Smooth muscle cell (in vitro differentiated cells): ENCODE data around the gene NRXN3. TPM values are rescaled to one million over a fixed set of nuclear protein-coding genes. Genes with fewer than 3 reads are reported as not detected.

Experiments
- DNase-seq: peaks from one replicate; lab custom pipeline; 2025; ENCODE audit not compliant: unreplicated experiment; lab: John Stamatoyannopoulos, UW
- H2AFZ ChIP-seq: fragments of 200-600 bp; sonication (generic); 2 replicates; pipeline ENCODE4 v1.6.0; 2016; ENCODE audit warnings: antibody characterized with exemption, low read depth, mild to moderate bottlenecking
- H3F3A ChIP-seq: fragments of 200-600 bp; sonication (generic); 2 replicates; pipeline ENCODE4 v1.6.0; 2017; ENCODE audit warnings: antibody characterized with exemption, low read depth
- H3K27ac ChIP-seq: fragments of 200-600 bp; sonication (generic); 2 replicates; pipeline ENCODE4 v1.5.1; 2016; ENCODE audit warnings: low read depth, mild to moderate bottlenecking
- H3K27me3 ChIP-seq: fragments of 200-600 bp; sonication (generic); 2 replicates; pipeline ENCODE4 v1.6.1; 2016; ENCODE audit warnings: low read depth, mild to moderate bottlenecking
- H3K36me3 ChIP-seq: fragments of 200-600 bp; sonication (generic); 2 replicates; pipeline ENCODE4 v1.5.1; 2016; ENCODE audit warnings: low read depth
- H3K4me1 ChIP-seq: fragments of 200-600 bp; sonication (generic); 2 replicates; pipeline ENCODE4 v1.5.1; 2016; ENCODE audit warnings: low read depth
- H3K4me2 ChIP-seq: fragments of 200-600 bp; sonication (generic); 2 replicates; pipeline ENCODE4 v1.6.0; 2016; ENCODE audit warnings: mild to moderate bottlenecking
- H3K4me3 ChIP-seq: fragments of 200-600 bp; sonication (generic); 2 replicates; pipeline ENCODE4 v1.5.1; 2016; ENCODE audit warnings: mild to moderate bottlenecking
- H3K79me2 ChIP-seq: fragments of 200-600 bp; sonication (generic); 2 replicates; pipeline ENCODE4 v1.6.0; 2016; ENCODE audit warnings: low read depth, mild to moderate bottlenecking
- H3K9ac ChIP-seq: fragments of 200-600 bp; sonication (generic); 2 replicates; pipeline ENCODE4 v1.6.0; 2016; ENCODE audit warnings: low read depth
- H3K9me3 ChIP-seq: fragments of 200-600 bp; sonication (generic); replicated peaks from 2 replicates; pipeline ENCODE4 v1.5.1; 2016; ENCODE audit warnings: low read depth
- H4K20me1 ChIP-seq: fragments of 200-600 bp; sonication (generic); 2 replicates; pipeline ENCODE4 v1.6.0; 2016; ENCODE audit warnings: low read depth
- WGBS: methylation state at CpG from one replicate; pipeline ENCODE4 v1.1.7; 2016; ENCODE audit warnings: low lambda C conversion rate; 5-methylcytosine and 5-hydroxymethylcytosine counted together
- polyA plus RNA-seq: library from polyadenylated mRNA; unstranded; fragments of >200 nt; fragmentation: Nextera tagmentation; extraction: Ambion mirVana; gene quantifications from 2 replicates; pipeline ENCODE4 v1.2.1, GENCODE V29; 2016
- total RNA-seq: library from RNA; depleted of rRNA; stranded (reverse); fragments of >200 nt; gene quantifications from 2 replicates; pipeline ENCODE4 v1.2.3, GENCODE V29; 2014
- TF ChIP-seq, protein P1 (sequence below): fragments of 200-600 bp; sonication (generic); IDR thresholded peaks from 2 replicates; pipeline ENCODE4 v1.5.1; 2017; ENCODE audit warnings: borderline replicate concordance, mild to moderate bottlenecking, antibody characterized with exemption; ENCODE audit not compliant: insufficient read depth, poor library complexity, severe bottlenecking

NRXN3 gene
- total and polyA plus RNA-seq, 2 experiments from 2014 or later, result 1.2 to 7.0 TPM

- TF ChIP-seq, protein P1, sequence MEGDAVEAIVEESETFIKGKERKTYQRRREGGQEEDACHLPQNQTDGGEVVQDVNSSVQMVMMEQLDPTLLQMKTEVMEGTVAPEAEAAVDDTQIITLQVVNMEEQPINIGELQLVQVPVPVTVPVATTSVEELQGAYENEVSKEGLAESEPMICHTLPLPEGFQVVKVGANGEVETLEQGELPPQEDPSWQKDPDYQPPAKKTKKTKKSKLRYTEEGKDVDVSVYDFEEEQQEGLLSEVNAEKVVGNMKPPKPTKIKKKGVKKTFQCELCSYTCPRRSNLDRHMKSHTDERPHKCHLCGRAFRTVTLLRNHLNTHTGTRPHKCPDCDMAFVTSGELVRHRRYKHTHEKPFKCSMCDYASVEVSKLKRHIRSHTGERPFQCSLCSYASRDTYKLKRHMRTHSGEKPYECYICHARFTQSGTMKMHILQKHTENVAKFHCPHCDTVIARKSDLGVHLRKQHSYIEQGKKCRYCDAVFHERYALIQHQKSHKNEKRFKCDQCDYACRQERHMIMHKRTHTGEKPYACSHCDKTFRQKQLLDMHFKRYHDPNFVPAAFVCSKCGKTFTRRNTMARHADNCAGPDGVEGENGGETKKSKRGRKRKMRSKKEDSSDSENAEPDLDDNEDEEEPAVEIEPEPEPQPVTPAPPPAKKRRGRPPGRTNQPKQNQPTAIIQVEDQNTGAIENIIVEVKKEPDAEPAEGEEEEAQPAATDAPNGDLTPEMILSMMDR, result no peak
- H3F3A ChIP-seq, result no peaks in the 10 kb centered on the region
- no peak for DNase-seq
- H3K4me1 ChIP-seq, result peaks cover 27% of the 10 kb centered on the region
- H3K9ac ChIP-seq, result no peak overlapping the region
- 73% methylated on average over 2 of the region's 2 CpGs for WGBS
- no peaks in the 10 kb centered on the region for H4K20me1 ChIP-seq
- no peaks in the 10 kb centered on the region for H3K9me3 ChIP-seq
- H3K27me3 ChIP-seq, result peaks cover 7% of the 10 kb centered on the region
- H2AFZ ChIP-seq, result no peak overlapping the region
- H3K36me3 ChIP-seq, result no peaks in the 10 kb centered on the region
- no peak overlapping the region for H3K4me3 ChIP-seq
- H3K79me2 ChIP-seq, result no peaks in the 10 kb centered on the region
- H3K4me2 ChIP-seq, result no peak overlapping the region
- H3K27ac ChIP-seq, result no peak overlapping the region
Measured at GRCh38 chr14:79094951-79095350, 924.8 kb downstream of the NRXN3 start.

DNA sequence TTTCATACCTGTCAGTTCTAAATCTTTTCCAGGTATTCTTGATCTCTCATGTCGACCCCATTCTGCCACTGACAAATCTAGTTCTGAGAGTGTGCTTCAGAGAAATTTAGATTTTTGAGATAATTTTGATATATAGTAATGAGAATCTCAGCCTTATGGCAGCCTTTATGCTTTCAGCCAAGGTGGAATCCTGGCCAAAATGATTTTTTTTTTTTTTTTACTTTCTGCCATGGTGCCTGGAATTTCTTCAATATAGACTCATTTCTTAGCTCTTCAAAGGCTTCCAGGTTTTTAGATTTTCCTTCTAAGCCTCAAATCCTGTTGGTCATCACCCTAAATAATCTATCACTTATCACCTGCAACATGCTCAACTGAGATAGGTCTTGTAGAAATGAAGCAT, 926.6 kb downstream of the NRXN3 start:
- Histone ChIP-seq H3K4me3 (no peak overlapping the region), H3F3A (no peaks in the 10 kb centered on the region), H3K9ac (no peak overlapping the region), H3K27ac (no peak overlapping the region), H3K36me3 (no peaks in the 10 kb centered on the region), H3K79me2 (no peaks in the 10 kb centered on the region), H4K20me1 (no peaks in the 10 kb centered on the region), H3K9me3 (no peaks in the 10 kb centered on the region), H3K4me2 (no peak overlapping the region), H2AFZ (no peak overlapping the region), H3K27me3 (no peaks in the 10 kb centered on the region), H3K4me1 (peaks cover 17% of the 10 kb centered on the region)
- DNase-seq, result no peak
- TF ChIP-seq, protein P1, result no peak
- 69% methylated on average over 1 of the region's 1 CpG for WGBS

DNA sequence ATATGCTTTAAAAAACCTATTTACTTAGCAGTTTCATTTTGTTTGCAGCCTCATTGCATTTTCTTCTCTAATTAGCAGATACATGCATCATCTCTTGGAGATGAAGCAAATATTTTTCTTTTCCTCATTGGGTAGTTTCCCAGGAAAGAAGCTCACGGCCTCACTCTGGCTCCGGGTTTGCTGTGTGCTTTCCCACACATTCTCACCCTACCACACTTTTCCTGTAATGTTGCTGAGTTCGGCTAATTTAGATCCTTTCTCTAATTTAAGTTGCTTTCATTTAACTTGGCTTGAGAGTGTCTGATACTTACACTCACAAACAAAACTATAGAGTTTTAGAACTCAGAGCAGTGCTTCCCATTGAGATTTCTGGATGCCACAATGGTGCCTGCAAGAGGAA, 928.2 kb downstream of the NRXN3 start:
- no peaks in the 10 kb centered on the region for H3K36me3 ChIP-seq
- no peaks in the 10 kb centered on the region for H4K20me1 ChIP-seq
- no peaks in the 10 kb centered on the region for H3K79me2 ChIP-seq
- no peak overlapping the region for H3K27ac ChIP-seq
- H3K9ac ChIP-seq, result no peak overlapping the region
- H3K4me1 ChIP-seq, result peaks cover 9% of the 10 kb centered on the region
- no peaks in the 10 kb centered on the region for H3K9me3 ChIP-seq
- H3F3A ChIP-seq, result no peaks in the 10 kb centered on the region
- no peak overlapping the region for H2AFZ ChIP-seq
- no peak overlapping the region for H3K4me2 ChIP-seq
- no peak for DNase-seq
- H3K4me3 ChIP-seq, result no peak overlapping the region
- H3K27me3 ChIP-seq, result no peaks in the 10 kb centered on the region
- WGBS, result 78% methylated on average over 3 of the region's 3 CpGs
- TF ChIP-seq, protein P1, result no peak

- H3K27ac ChIP-seq, result no peak overlapping the region
- no peaks in the 10 kb centered on the region for H3K36me3 ChIP-seq
- no peaks in the 10 kb centered on the region for H4K20me1 ChIP-seq
- no peak overlapping the region for H3K4me3 ChIP-seq
- H3K4me2 ChIP-seq, result no peak overlapping the region
- no peaks in the 10 kb centered on the region for H3K27me3 ChIP-seq
- no peaks in the 10 kb centered on the region for H3K9me3 ChIP-seq
- TF ChIP-seq, protein P1, result no peak
- H3K4me1 ChIP-seq, result no peaks in the 10 kb centered on the region
- WGBS, result 94% methylated on average over 1 of the region's 1 CpG
- no peaks in the 10 kb centered on the region for H3K79me2 ChIP-seq
- H2AFZ ChIP-seq, result no peak overlapping the region
- H3F3A ChIP-seq, result no peaks in the 10 kb centered on the region
- no peak for DNase-seq
- no peak overlapping the region for H3K9ac ChIP-seq
Measured at GRCh38 chr14:79100578-79100977, 930.4 kb downstream of the NRXN3 start.
